Stomach smooth muscle (tissue), 2 donors: ENCODE results near the gene FHDC1.

Experiments used
- H3K27ac ChIP-seq: one replicate; pipeline ENCODE4 v1.7.0; 2013; ENCODE audit warnings: mild to moderate bottlenecking, low read length, inconsistent platforms
- H3K27me3 ChIP-seq, 2 donors: one replicate each; pipeline ENCODE4 v1.7.0; 2013; ENCODE audit warnings: low read length in 2 of 2; ENCODE audit not compliant: insufficient read depth in 2 of 2, control insufficient read depth in 1 of 2
- H3K36me3 ChIP-seq, 2 donors: one replicate each; pipeline ENCODE4 v1.7.0; 2013; ENCODE audit warnings: low read length in 2 of 2; ENCODE audit not compliant: control insufficient read depth in 2 of 2, insufficient read depth in 2 of 2
- H3K4me1 ChIP-seq: one replicate; pipeline ENCODE4 v1.7.0; 2013; ENCODE audit warnings: low read length; ENCODE audit not compliant: control insufficient read depth, insufficient read depth
- H3K4me3 ChIP-seq, 2 donors: one replicate each; pipeline ENCODE4 v1.7.0; 2013; ENCODE audit warnings: low read length in 2 of 2
- H3K9ac ChIP-seq, 2 donors: one replicate each; pipeline ENCODE4 v1.7.0; 2013; ENCODE audit warnings: low read length in 2 of 2, mild to moderate bottlenecking in 1 of 2
- H3K9me3 ChIP-seq, 2 donors: one replicate each; pipeline ENCODE4 v1.7.0; 2013; ENCODE audit warnings: low read length in 2 of 2; ENCODE audit not compliant: control insufficient read depth in 2 of 2
- donor health status: healthy.
- donor health status: Pancreatic carcinoma.

FHDC1 gene

DNA sequence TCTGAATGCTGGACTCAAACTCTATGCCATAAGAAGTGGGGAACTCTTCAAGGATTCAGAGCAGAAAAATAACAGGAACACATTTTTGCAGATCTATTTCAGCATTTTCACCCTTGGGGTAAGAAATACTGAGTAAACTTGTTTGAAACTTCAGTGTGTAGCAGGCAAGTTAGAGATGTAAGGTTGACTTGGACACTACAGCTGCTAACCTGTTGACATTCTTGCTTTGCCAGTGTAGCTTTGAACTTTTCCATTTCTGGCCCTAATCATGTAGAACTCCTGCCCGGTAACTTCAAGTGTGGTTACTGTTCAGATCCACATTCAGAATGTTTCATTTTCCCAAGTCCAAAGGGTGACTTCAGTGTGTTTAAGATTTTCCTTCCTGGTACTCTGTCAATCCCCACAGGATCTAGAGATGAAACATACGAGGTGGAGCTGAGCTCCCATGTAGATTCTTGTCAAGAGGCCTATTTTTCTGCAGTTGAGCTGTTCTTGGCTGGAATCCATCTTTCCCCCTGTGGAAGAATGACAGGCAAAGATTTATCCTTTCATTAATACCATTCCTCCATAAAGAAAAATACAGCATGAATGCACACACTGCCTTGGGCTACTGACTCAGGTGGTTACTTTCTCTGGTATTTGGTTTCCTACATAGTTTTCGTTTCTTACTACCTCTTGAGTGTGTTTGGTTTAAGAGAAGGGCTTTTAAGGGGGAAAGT lies 34.1 kb downstream of the FHDC1 start:
- Histone ChIP-seq H3K36me3 (no peaks in the 10 kb centered on the region), H3K4me3 (no peak overlapping the region), H3K27me3 (no peaks in the 10 kb centered on the region), H3K9ac (no peak overlapping the region), H3K27ac (no peak overlapping the region), H3K4me1 (peaks cover 7% of the 10 kb centered on the region), H3K9me3 (no peaks in the 10 kb centered on the region)

DNA sequence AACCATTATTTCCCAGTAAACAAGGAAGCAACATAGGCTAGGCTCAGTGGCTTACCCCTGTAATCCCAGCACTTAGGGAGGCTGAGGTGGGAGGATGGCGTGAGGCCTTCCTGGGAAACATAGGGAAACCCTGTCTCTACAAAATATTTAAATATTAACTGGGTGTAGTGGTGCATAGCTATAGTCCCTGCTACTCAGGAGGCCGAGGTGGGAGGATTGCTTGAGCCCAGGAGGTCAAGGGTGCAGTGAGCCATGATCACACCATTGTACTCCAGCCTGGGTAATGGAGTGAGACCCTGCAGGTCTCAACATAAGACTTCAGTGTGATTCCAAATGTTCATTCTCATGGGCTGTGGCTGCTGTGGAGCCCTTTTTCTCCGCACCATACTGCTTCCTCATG lies 34.9 kb downstream of the FHDC1 start:
- H3K9me3 ChIP-seq: no peaks in the 10 kb centered on the region
- H3K36me3 ChIP-seq: no peaks in the 10 kb centered on the region
- peaks cover 7% of the 10 kb centered on the region for H3K4me1 ChIP-seq
- H3K27ac ChIP-seq: no peak overlapping the region
- no peak overlapping the region for H3K9ac ChIP-seq
- no peak overlapping the region for H3K4me3 ChIP-seq
- H3K27me3 ChIP-seq: no peaks in the 10 kb centered on the region

DNA sequence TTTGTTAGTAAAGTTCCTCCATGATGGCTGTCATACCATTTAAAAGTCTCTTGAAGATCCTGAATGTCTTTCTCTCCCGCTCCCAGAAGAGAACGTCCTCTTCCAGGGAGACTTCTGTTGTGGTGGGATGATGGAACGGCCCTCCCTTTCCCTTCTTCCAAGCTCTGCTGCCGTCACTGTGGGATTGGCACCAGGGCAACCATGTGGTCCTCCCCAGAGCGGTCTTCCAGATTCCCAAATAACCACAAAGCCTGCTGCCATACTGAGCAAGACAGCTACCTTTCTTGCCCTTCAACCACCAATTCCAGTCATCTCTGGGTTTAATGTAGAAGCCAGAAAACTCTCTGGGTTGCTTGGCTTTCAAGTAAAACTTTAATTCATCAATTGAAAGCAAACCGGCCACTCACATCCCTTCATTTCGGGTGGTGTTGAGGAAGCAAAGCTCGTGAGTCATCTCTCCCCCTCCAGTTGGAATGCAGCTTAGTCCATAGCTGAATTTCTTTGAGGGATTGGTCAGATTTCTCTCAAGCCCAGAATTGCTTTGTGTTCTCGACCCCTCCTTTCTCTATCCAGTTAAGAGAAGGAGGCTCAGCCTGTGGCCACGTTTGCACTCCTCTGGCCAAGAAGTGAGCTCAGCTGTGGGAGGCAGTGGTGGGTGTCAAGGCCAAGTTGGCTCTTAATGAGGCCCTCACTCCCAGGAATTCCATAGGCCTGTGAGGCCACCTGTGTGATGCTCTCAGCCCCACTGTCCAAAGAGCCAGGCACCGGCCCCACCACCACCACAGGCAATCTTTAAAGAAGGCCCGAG lies 36.9 kb downstream of the FHDC1 start:
- Histone ChIP-seq H3K4me3 (no peak overlapping the region), H3K9me3 (no peaks in the 10 kb centered on the region), H3K27ac (no peak overlapping the region), H3K4me1 (peaks cover 7% of the 10 kb centered on the region), H3K27me3 (no peaks in the 10 kb centered on the region), H3K36me3 (no peaks in the 10 kb centered on the region), H3K9ac (no peak overlapping the region)

DNA sequence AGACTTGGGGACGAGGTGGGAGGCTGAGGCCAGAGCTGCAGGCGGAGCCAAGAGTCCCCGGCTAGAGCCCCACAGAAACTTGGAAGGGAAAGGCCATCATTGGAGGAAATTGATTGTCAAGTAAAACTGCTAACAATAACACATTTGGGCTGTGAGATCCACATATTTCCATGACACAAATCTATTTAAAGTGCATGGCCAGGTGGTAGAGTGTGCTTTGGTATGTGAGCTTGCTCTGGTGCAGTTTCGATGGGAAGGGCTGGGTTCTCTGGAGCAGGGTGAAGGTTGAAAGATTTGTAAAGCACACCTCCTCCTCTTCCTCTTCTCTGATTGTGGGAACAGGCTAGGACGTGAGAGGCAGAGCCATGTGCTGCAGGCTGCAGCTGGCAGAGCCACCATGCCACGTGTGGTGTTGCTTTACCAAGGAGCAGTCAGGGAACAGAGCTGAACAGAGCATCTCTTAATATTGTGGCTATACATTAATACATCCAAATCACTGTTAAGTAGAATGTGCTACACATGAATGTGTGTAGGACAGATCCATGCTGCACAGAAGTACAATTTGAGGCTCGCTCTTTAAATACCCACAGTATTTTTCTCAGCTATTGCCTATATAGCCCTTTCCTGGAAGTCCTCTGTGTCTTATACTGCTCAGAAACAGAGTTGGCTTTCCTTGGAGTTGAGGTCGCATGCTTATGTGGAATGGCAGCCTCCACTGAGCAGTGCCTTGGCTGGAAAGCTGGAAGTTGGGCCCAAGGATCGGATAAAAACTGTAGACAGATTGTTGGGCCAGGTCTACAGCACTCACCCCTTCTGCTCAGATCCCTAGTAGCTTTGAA lies 37.7 kb downstream of the FHDC1 start:
- H3K9ac ChIP-seq: no peak overlapping the region
- no peaks in the 10 kb centered on the region for H3K36me3 ChIP-seq
- no peaks in the 10 kb centered on the region for H3K27me3 ChIP-seq
- H3K4me3 ChIP-seq: no peak overlapping the region
- no peaks in the 10 kb centered on the region for H3K9me3 ChIP-seq
- H3K4me1 ChIP-seq: peaks cover 7% of the 10 kb centered on the region
- H3K27ac ChIP-seq: no peak overlapping the region

GRCh38 chr4:152974468-152975379 lies 38.6 kb downstream of the FHDC1 start:
- Histone ChIP-seq H3K27me3 (no peaks in the 10 kb centered on the region), H3K9me3 (no peaks in the 10 kb centered on the region), H3K27ac (no peak overlapping the region), H3K9ac (no peak overlapping the region), H3K4me3 (no peak overlapping the region), H3K4me1 (peaks cover 7% of the 10 kb centered on the region), H3K36me3 (no peaks in the 10 kb centered on the region)

DNA sequence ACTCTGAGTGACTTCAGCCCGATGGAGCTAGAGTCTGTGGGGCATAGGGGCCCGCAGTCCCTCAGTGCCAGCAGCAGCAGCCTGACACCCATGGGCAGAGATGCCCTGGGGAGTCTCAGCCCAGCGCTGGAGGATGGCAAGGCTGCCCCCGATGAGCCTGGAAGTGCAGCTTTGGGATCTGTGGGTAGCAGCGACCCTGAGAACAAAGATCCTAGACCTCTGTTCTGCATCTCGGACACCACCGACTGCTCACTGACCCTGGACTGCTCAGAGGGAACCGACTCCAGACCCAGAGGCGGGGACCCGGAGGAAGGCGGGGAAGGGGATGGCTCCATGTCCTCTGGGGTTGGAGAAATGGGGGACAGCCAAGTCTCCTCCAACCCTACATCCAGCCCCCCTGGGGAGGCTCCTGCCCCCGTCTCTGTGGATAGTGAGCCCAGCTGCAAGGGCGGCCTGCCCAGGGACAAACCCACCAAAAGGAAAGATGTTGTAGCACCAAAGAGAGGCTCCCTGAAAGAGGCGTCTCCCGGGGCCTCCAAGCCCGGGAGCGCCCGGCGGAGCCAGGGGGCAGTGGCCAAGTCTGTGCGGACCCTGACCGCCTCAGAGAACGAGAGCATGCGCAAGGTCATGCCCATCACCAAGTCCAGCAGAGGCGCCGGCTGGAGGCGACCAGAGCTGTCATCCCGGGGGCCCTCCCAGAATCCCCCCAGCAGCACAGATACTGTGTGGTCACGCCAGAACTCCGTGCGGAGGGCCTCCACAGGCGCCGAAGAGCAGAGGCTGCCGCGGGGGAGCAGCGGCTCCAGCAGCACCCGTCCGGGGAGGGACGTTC lies 39.5 kb downstream of the FHDC1 start:
- H3K27ac ChIP-seq: no peak overlapping the region
- H3K4me1 ChIP-seq: peaks cover 7% of the 10 kb centered on the region
- H3K9ac ChIP-seq: no peak overlapping the region
- H3K36me3 ChIP-seq: no peaks in the 10 kb centered on the region
- H3K27me3 ChIP-seq: no peaks in the 10 kb centered on the region
- H3K9me3 ChIP-seq: no peaks in the 10 kb centered on the region
- no peak overlapping the region for H3K4me3 ChIP-seq

GRCh38 chr4:152976212-152976761 lies 40.2 kb downstream of the FHDC1 start:
- no peak overlapping the region for H3K9ac ChIP-seq
- H3K4me3 ChIP-seq: no peak overlapping the region
- H3K27ac ChIP-seq: no peak overlapping the region
- no peaks in the 10 kb centered on the region for H3K36me3 ChIP-seq
- H3K27me3 ChIP-seq: no peaks in the 10 kb centered on the region
- H3K9me3 ChIP-seq: no peaks in the 10 kb centered on the region
- H3K4me1 ChIP-seq: peaks cover 7% of the 10 kb centered on the region

- Histone ChIP-seq H3K9ac (no peak overlapping the region), H3K9me3 (no peaks in the 10 kb centered on the region), H3K4me3 (no peak overlapping the region), H3K27ac (no peak overlapping the region), H3K4me1 (no peaks in the 10 kb centered on the region), H3K27me3 (peaks cover 0 to 2% of the 10 kb centered on the region in 2 donors), H3K36me3 (no peaks in the 10 kb centered on the region)
Observed at GRCh38 chr4:152979731-152980330, 43.7 kb downstream of the FHDC1 start.

- H3K27ac ChIP-seq: no peak overlapping the region
- peaks cover 0 to 2% of the 10 kb centered on the region in 2 donors for H3K27me3 ChIP-seq
- H3K4me1 ChIP-seq: no peaks in the 10 kb centered on the region
- H3K4me3 ChIP-seq: no peak overlapping the region
- no peaks in the 10 kb centered on the region for H3K36me3 ChIP-seq
- no peaks in the 10 kb centered on the region for H3K9me3 ChIP-seq
- no peak overlapping the region for H3K9ac ChIP-seq
Observed at GRCh38 chr4:152981278-152981677, 45.2 kb downstream of the FHDC1 start.
